NCI-H2227 treated with DMSO at 0.1 percent for 48 hours (cell line): Measurements from ENCODE around the gene TCEA2.
A peak's percentile ranks its signal among the peaks of the same experiment; 100 is the strongest.

Experiments used
- DNase-seq: peaks from one replicate; lab custom pipeline; 2025; lab: John Stamatoyannopoulos, UW

Gene TCEA2

GRCh38 chr20:64035933-64036345 lies 27.1 kb upstream of the TCEA2 start, which contains the start of gene C20orf204:
Gene C20orf204 (plus strand): TSS chr20:64036182. CDS start chr20:64036324, 142 bp downstream.
- DNase-seq, result no peak

GRCh38 chr20:64036346-64037198 lies 26.4 kb upstream of the TCEA2 start:
- no peak for DNase-seq

GRCh38 chr20:64037199-64037497 lies 25.9 kb upstream of the TCEA2 start:
- DNase-seq, result no peak

- DNase-seq, result peak; percentile 34
These were observed 25.3 kb upstream of the TCEA2 start for GRCh38 chr20:64037498-64038213.

- DNase-seq, result no peak
These were observed 24.8 kb upstream of the TCEA2 start for GRCh38 chr20:64038224-64038564.

GRCh38 chr20:64038565-64039292 lies 24.3 kb upstream of the TCEA2 start:
- peak; percentile 42 for DNase-seq

- no peak for DNase-seq
These were observed 23.5 kb upstream of the TCEA2 start for GRCh38 chr20:64039293-64040160.

- no peak for DNase-seq
These were observed 22.6 kb upstream of the TCEA2 start for GRCh38 chr20:64040231-64041039.

- DNase-seq, result no peak
These were observed 21.8 kb upstream of the TCEA2 start for GRCh38 chr20:64041040-64041780.

GRCh38 chr20:64041781-64042053 lies 21.3 kb upstream of the TCEA2 start:
- no peak for DNase-seq

GRCh38 chr20:64042054-64042781 lies 20.8 kb upstream of the TCEA2 start:
- no peak for DNase-seq

- no peak for DNase-seq
These were observed 19.2 kb upstream of the TCEA2 start for GRCh38 chr20:64043768-64044167.

- DNase-seq, result no peak
These were observed 18.3 kb upstream of the TCEA2 start for GRCh38 chr20:64044484-64045247.

- no peak for DNase-seq
These were observed 17.5 kb upstream of the TCEA2 start for GRCh38 chr20:64045346-64046011.

- DNase-seq, result no peak
These were observed 16.0 kb upstream of the TCEA2 start for GRCh38 chr20:64047046-64047389.

GRCh38 chr20:64047968-64048401 lies 15.0 kb upstream of the TCEA2 start:
- DNase-seq, result no peak

- no peak for DNase-seq
These were observed 14.5 kb upstream of the TCEA2 start for GRCh38 chr20:64048402-64049044.
